ENCODE results near the gene INPP5B.

Gene INPP5B

DNA sequence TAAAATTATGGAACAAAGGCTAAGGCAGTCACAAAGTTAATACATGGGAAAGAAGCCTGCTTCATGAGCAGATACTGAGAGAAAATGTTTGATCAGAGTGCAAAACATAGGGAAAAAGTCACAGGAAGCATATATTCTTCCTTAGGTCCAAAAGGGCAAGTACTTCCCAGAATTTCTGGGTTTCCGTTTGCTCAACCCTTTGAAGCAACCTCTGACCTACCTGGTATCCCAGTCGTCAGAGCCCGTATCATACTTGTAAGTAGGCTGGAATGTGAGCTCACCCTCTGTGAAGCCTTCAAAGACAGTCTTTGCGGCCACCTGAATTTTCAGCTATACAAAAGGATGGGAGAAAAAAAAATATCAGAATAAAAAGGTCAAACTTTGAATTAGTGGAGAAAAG lies 67.0 kb downstream of the INPP5B start:
- H4K20me1 ChIP-seq (ENCODE audit: insufficient read depth, low read length), result no peaks in the 10 kb centered on the region
- H3K9me2 ChIP-seq (replicated peaks; ENCODE audit: insufficient read depth, low read length), result no peaks in the 10 kb centered on the region
- no peak overlapping the region for H3K4me3 ChIP-seq (ENCODE audit: low read length)
- DNase-seq, result no peak
- TF ChIP-seq EZH2phosphoT487 (IDR thresholded peaks at IDR 0.05; ENCODE audit: low read length), result no peak
- no peak for TF ChIP-seq EZH2 (optimal IDR thresholded peaks at IDR 0.05; ENCODE audit: low read depth, low read length)
- TF ChIP-seq, protein P1, sequence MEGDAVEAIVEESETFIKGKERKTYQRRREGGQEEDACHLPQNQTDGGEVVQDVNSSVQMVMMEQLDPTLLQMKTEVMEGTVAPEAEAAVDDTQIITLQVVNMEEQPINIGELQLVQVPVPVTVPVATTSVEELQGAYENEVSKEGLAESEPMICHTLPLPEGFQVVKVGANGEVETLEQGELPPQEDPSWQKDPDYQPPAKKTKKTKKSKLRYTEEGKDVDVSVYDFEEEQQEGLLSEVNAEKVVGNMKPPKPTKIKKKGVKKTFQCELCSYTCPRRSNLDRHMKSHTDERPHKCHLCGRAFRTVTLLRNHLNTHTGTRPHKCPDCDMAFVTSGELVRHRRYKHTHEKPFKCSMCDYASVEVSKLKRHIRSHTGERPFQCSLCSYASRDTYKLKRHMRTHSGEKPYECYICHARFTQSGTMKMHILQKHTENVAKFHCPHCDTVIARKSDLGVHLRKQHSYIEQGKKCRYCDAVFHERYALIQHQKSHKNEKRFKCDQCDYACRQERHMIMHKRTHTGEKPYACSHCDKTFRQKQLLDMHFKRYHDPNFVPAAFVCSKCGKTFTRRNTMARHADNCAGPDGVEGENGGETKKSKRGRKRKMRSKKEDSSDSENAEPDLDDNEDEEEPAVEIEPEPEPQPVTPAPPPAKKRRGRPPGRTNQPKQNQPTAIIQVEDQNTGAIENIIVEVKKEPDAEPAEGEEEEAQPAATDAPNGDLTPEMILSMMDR (IDR thresholded peaks at IDR 0.05; ENCODE audit: low read length), result no peak
- no peaks in the 10 kb centered on the region for H3K79me2 ChIP-seq (ENCODE audit: low read length)
- H2AFZ ChIP-seq (ENCODE audit: low read length), result no peak overlapping the region
- no peak overlapping the region for H3K4me2 ChIP-seq (ENCODE audit: low read depth, low read length)
- H3K9ac ChIP-seq (ENCODE audit: low read length), result no peak overlapping the region
- H3K9me3 ChIP-seq (replicated peaks; ENCODE audit: insufficient read depth, low read length), result no peaks in the 10 kb centered on the region
- H3F3A ChIP-seq (ENCODE audit: insufficient read depth, low read length), result no peaks in the 10 kb centered on the region
- no peaks in the 10 kb centered on the region for H3K4me1 ChIP-seq (ENCODE audit: low read length)
- H3K36me3 ChIP-seq (replicated peaks; ENCODE audit: insufficient read depth, low read length), result no peaks in the 10 kb centered on the region; the same call in 1 of the 2 replicates
- H3K27me3 ChIP-seq (replicated peaks; ENCODE audit: insufficient read depth, low read length), result no peaks in the 10 kb centered on the region
- no peak overlapping the region for H3K27ac ChIP-seq (ENCODE audit: low read length)

DNA sequence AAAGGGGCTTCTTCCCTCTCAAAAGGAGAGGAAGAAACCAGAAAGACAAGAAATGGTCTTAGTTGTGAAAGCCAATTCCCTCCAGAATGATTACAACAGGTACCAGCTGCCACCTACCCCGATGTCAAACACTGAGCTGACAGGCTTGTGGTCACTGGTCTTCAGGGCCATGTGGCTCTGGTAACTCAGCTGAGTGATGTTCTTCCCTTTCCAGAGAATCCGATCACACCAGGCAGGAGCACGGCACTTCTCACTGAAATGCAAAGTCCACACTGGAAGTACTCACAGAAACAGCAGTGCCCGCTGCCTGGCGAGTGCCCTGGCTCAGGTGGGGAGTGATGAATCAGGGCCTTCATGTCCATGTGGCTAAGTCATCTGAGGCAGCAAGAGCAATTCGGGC lies 68.8 kb downstream of the INPP5B start:
- Histone ChIP-seq H3K9me3 (replicated peaks; ENCODE audit: insufficient read depth, low read length) (no peaks in the 10 kb centered on the region), H3K36me3 (replicated peaks; ENCODE audit: insufficient read depth, low read length) (no peaks in the 10 kb centered on the region; the same call in 1 of the 2 replicates)
- TF ChIP-seq, protein P1 (IDR thresholded peaks at IDR 0.05; ENCODE audit: low read length), result no peak
- no peak for TF ChIP-seq EZH2phosphoT487 (IDR thresholded peaks at IDR 0.05; ENCODE audit: low read length)
- no peak for TF ChIP-seq EZH2 (optimal IDR thresholded peaks at IDR 0.05; ENCODE audit: low read depth, low read length)

DNA sequence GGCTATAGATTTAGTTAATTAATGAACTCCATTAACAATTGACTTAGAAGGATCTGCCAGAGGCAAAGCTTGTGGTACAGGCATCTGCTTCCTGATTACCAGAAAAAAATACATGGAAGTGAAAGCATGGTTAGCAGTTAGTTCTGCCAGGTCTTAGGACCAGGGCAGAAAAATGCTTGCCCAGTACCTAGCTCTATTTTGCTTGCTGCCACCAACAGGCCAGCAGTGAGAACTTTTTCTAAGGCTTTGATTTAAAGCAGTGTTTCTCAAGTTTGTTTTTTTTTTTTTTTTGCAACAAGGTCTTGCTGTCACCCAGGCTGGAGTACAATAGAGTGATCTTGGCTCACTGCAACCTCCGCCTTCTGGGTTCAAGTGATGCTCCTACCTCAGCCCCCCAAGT lies 71.0 kb downstream of the INPP5B start:
- Histone ChIP-seq H3K79me2 (ENCODE audit: low read length) (no peaks in the 10 kb centered on the region), H3K9me2 (replicated peaks; ENCODE audit: insufficient read depth, low read length) (no peaks in the 10 kb centered on the region), H3K27me3 (replicated peaks; ENCODE audit: insufficient read depth, low read length) (no peaks in the 10 kb centered on the region), H3K36me3 (replicated peaks; ENCODE audit: insufficient read depth, low read length) (no peaks in the 10 kb centered on the region; the same call in 1 of the 2 replicates), H2AFZ (ENCODE audit: low read length) (no peak overlapping the region), H3K9me3 (replicated peaks; ENCODE audit: insufficient read depth, low read length) (no peaks in the 10 kb centered on the region), H3K4me1 (ENCODE audit: low read length) (no peaks in the 10 kb centered on the region), H3F3A (ENCODE audit: insufficient read depth, low read length) (no peaks in the 10 kb centered on the region), H4K20me1 (ENCODE audit: insufficient read depth, low read length) (no peaks in the 10 kb centered on the region), H3K9ac (ENCODE audit: low read length) (no peak overlapping the region), H3K4me3 (ENCODE audit: low read length) (no peak overlapping the region), H3K4me2 (ENCODE audit: low read depth, low read length) (no peak overlapping the region), H3K27ac (ENCODE audit: low read length) (no peak overlapping the region)
- TF ChIP-seq EZH2 (optimal IDR thresholded peaks at IDR 0.05; ENCODE audit: low read depth, low read length), result no peak
- TF ChIP-seq, protein P1 (IDR thresholded peaks at IDR 0.05; ENCODE audit: low read length), result 0 out of 2 replicates have a peak, but pooled peaks have one; percentile 3
- no peak for DNase-seq

More for the DNA sequence above, 68.8 kb downstream of the INPP5B start:
- no peak for DNase-seq
- H3K27me3 ChIP-seq (replicated peaks; ENCODE audit: insufficient read depth, low read length), result no peaks in the 10 kb centered on the region
- no peaks in the 10 kb centered on the region for H3F3A ChIP-seq (ENCODE audit: insufficient read depth, low read length)
- no peak overlapping the region for H3K27ac ChIP-seq (ENCODE audit: low read length)
- H3K4me2 ChIP-seq (ENCODE audit: low read depth, low read length), result no peak overlapping the region
- H3K4me3 ChIP-seq (ENCODE audit: low read length), result no peak overlapping the region
- no peaks in the 10 kb centered on the region for H3K9me2 ChIP-seq (replicated peaks; ENCODE audit: insufficient read depth, low read length)
- no peak overlapping the region for H3K9ac ChIP-seq (ENCODE audit: low read length)
- no peaks in the 10 kb centered on the region for H3K79me2 ChIP-seq (ENCODE audit: low read length)
- H3K4me1 ChIP-seq (ENCODE audit: low read length), result no peaks in the 10 kb centered on the region
- H2AFZ ChIP-seq (ENCODE audit: low read length), result no peak overlapping the region
- H4K20me1 ChIP-seq (ENCODE audit: insufficient read depth, low read length), result no peaks in the 10 kb centered on the region

All from MM.1S (cell line).